Measurements from ENCODE around the gene DCAF17. TPM values are rescaled to one million over a fixed set of nuclear protein-coding genes. Genes with fewer than 3 reads are reported as not detected.

Gene DCAF17
- polyA plus RNA-seq, 1 donor from 2014 or later: 20.3 TPM

DNA sequence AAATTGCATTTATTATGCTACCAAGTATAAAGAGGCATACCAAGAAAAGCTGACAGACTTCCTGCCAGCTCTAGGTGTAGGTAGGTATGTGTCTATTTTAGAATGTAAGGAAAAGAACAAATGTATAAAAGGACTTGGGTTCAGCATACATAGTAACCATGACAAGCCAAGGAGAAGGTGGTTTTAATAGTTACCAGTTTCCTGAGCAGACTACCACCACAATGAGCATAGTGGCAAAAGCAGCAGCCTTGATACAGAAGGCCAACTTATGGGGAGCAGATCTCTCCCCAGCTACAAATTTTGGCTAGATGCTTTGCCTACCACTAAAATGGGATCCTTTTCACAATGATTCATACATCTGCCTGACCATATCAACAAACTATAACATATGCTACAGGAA lies 34.7 kb upstream of the DCAF17 start:
- H3K9me2 ChIP-seq (ENCODE audit: insufficient read depth, low read length): no peaks in the 10 kb centered on the region
- peak overlapping the region; percentile 44 for H3K9ac ChIP-seq (ENCODE audit: low read length)
- H3F3A ChIP-seq (ENCODE audit: insufficient read depth, low read length, poor library complexity, severe bottlenecking): no peaks in the 10 kb centered on the region
- peak overlapping the region; percentile 16 for H3K4me3 ChIP-seq (ENCODE audit: low read length)
- no peaks in the 10 kb centered on the region for H4K20me1 ChIP-seq (ENCODE audit: insufficient read depth)
- H3K27me3 ChIP-seq (ENCODE audit: insufficient read depth, low read depth, low read length): no peaks in the 10 kb centered on the region
- H3K9me3 ChIP-seq (ENCODE audit: low read length): no peaks in the 10 kb centered on the region
- H3K27ac ChIP-seq (ENCODE audit: low read length): peak overlapping the region; percentile 82
- no peak overlapping the region for H2AFZ ChIP-seq (ENCODE audit: low read depth, low read length)
- no peaks in the 10 kb centered on the region for H3K79me2 ChIP-seq (replicated peaks; ENCODE audit: insufficient read depth, low read length)
- no peaks in the 10 kb centered on the region for H3K36me3 ChIP-seq (ENCODE audit: insufficient read depth, low read length)
- TF ChIP-seq CTCF (IDR thresholded peaks at IDR 0.05; ENCODE audit: poor library complexity, severe bottlenecking) (no peak), EP300 (conservative IDR thresholded peaks at IDR 0.05; ENCODE audit: poor library complexity, severe bottlenecking) (no peak), POLR2AphosphoS5 (IDR thresholded peaks at IDR 0.05) (no peak), TAF1 (IDR thresholded peaks at IDR 0.05; ENCODE audit: low read depth) (no peak), SMC3 (conservative IDR thresholded peaks at IDR 0.05; ENCODE audit: poor library complexity) (no peak), RAD21 (conservative IDR thresholded peaks at IDR 0.05) (no peak)
- TF ChIP-seq, protein P1, sequence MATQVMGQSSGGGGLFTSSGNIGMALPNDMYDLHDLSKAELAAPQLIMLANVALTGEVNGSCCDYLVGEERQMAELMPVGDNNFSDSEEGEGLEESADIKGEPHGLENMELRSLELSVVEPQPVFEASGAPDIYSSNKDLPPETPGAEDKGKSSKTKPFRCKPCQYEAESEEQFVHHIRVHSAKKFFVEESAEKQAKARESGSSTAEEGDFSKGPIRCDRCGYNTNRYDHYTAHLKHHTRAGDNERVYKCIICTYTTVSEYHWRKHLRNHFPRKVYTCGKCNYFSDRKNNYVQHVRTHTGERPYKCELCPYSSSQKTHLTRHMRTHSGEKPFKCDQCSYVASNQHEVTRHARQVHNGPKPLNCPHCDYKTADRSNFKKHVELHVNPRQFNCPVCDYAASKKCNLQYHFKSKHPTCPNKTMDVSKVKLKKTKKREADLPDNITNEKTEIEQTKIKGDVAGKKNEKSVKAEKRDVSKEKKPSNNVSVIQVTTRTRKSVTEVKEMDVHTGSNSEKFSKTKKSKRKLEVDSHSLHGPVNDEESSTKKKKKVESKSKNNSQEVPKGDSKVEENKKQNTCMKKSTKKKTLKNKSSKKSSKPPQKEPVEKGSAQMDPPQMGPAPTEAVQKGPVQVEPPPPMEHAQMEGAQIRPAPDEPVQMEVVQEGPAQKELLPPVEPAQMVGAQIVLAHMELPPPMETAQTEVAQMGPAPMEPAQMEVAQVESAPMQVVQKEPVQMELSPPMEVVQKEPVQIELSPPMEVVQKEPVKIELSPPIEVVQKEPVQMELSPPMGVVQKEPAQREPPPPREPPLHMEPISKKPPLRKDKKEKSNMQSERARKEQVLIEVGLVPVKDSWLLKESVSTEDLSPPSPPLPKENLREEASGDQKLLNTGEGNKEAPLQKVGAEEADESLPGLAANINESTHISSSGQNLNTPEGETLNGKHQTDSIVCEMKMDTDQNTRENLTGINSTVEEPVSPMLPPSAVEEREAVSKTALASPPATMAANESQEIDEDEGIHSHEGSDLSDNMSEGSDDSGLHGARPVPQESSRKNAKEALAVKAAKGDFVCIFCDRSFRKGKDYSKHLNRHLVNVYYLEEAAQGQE (IDR thresholded peaks at IDR 0.05; ENCODE audit: borderline replicate concordance): no peak
- H3K4me2 ChIP-seq (ENCODE audit: low read length): peak overlapping the region; percentile 8

GRCh38 chr2:171400395-171400794 lies 33.6 kb upstream of the DCAF17 start:
- Histone ChIP-seq H3K9me2 (ENCODE audit: insufficient read depth, low read length) (no peaks in the 10 kb centered on the region), H3K27ac (ENCODE audit: low read length) (peak overlapping the region; percentile 82), H3K36me3 (ENCODE audit: insufficient read depth, low read length) (no peaks in the 10 kb centered on the region), H3K9me3 (ENCODE audit: low read length) (no peaks in the 10 kb centered on the region), H3K79me2 (replicated peaks; ENCODE audit: insufficient read depth, low read length) (no peaks in the 10 kb centered on the region), H3K4me2 (ENCODE audit: low read length) (no peak overlapping the region), H3K27me3 (ENCODE audit: insufficient read depth, low read depth, low read length) (no peaks in the 10 kb centered on the region), H4K20me1 (ENCODE audit: insufficient read depth) (no peaks in the 10 kb centered on the region), H3F3A (ENCODE audit: insufficient read depth, low read length, poor library complexity, severe bottlenecking) (no peaks in the 10 kb centered on the region), H3K4me3 (ENCODE audit: low read length) (no peak overlapping the region), H2AFZ (ENCODE audit: low read depth, low read length) (no peak overlapping the region), H3K9ac (ENCODE audit: low read length) (no peak overlapping the region)
- no peak for TF ChIP-seq MXI1 (conservative IDR thresholded peaks at IDR 0.05; ENCODE audit: poor library complexity, severe bottlenecking)
- no peak for TF ChIP-seq CTCF (IDR thresholded peaks at IDR 0.05; ENCODE audit: poor library complexity, severe bottlenecking)
- TF ChIP-seq EZH2 (IDR thresholded peaks at IDR 0.05; ENCODE audit: borderline replicate concordance, insufficient read depth, low read length, poor library complexity, severe bottlenecking): no peak
